GM12878 (cell line): Measurements from ENCODE around the gene BRAF. TPM values are rescaled to one million over a fixed set of nuclear protein-coding genes. Genes with fewer than 3 reads are reported as not detected.
A peak's percentile ranks its signal among the peaks of the same experiment; 100 is the strongest.

Experiments used
- ATF2 ChIP-seq: IDR thresholded peaks from 2 replicates; pipeline ENCODE4 v1.6.1; 2012; ENCODE audit warnings: low read length, inconsistent platforms
- ATF7 ChIP-seq: fragments of 450-650 bp; IDR thresholded peaks from 2 replicates; pipeline ENCODE4 v1.6.1; 2016; ENCODE audit warnings: low read depth, mild to moderate bottlenecking
- CTCF ChIP-seq, 3 experiments: IDR thresholded peaks in 2 of 3; conservative IDR thresholded peaks in 1 of 3; 2 replicates each; pipeline ENCODE4 v1.5.1; 2011; ENCODE audit warnings: low read depth in 3 of 3, low read length in 3 of 3, mild to moderate bottlenecking in 3 of 3, control low read depth in 2 of 3, moderate library complexity in 2 of 3, inconsistent platforms in 1 of 3, mixed read lengths in 1 of 3; ENCODE audit not compliant: control insufficient read depth in 2 of 3, insufficient read depth in 1 of 3; ENCODE audit errors: extremely low read depth in 1 of 3
- CUX1 ChIP-seq: IDR thresholded peaks from 2 replicates; pipeline ENCODE4 v1.6.1; 2012; ENCODE audit warnings: improper control_type of control experiment, low read depth, low read length; ENCODE audit not compliant: insufficient replicate concordance
- EGR1 ChIP-seq, 2 experiments: IDR thresholded peaks; 1 replicate in 1 of 2; 2 replicates in 1 of 2; pipeline ENCODE4 v1.6.1; 2011 to 2012; ENCODE audit warnings: low read depth in 2 of 2, low read length in 2 of 2, borderline replicate concordance in 1 of 2, mild to moderate bottlenecking in 1 of 2, moderate library complexity in 1 of 2
- IRF4 ChIP-seq: IDR thresholded peaks from 2 replicates; pipeline ENCODE4 v1.6.1; 2011; ENCODE audit warnings: low read depth, low read length
- LARP7 ChIP-seq: fragments of 450-650 bp; IDR thresholded peaks from 2 replicates; pipeline ENCODE4 v1.6.1; 2017; ENCODE audit warnings: mild to moderate bottlenecking
- MEF2A ChIP-seq: IDR thresholded peaks from 2 replicates; pipeline ENCODE4 v1.6.1; 2011; ENCODE audit warnings: low read depth, mild to moderate bottlenecking, low read length, moderate library complexity; ENCODE audit not compliant: insufficient read depth
- MEF2B ChIP-seq: fragments of 450-650 bp; IDR thresholded peaks from 2 replicates; pipeline ENCODE4 v1.6.1; 2018; ENCODE audit warnings: mild to moderate bottlenecking, moderate library complexity; ENCODE audit not compliant: partially characterized antibody, poor library complexity, severe bottlenecking
- NFIC ChIP-seq: IDR thresholded peaks from 2 replicates; pipeline ENCODE4 v1.6.1; 2012; ENCODE audit warnings: low read depth, mild to moderate bottlenecking, inconsistent platforms, low read length, moderate library complexity
- PKNOX1 ChIP-seq: fragments of 450-650 bp; IDR thresholded peaks from 2 replicates; pipeline ENCODE4 v1.6.1; 2016; ENCODE audit warnings: mild to moderate bottlenecking
- POLR2A ChIP-seq: IDR thresholded peaks from 2 replicates; pipeline ENCODE4 v1.6.1; 2011; ENCODE audit warnings: low read depth, mild to moderate bottlenecking, low read length
- RELB ChIP-seq: fragments of 450-650 bp; IDR thresholded peaks from 2 replicates; pipeline ENCODE4 v1.6.1; 2017; ENCODE audit warnings: low read depth, mild to moderate bottlenecking, moderate library complexity
- RUNX3 ChIP-seq: IDR thresholded peaks from 2 replicates; pipeline ENCODE4 v1.6.1; 2012; ENCODE audit warnings: low read length, inconsistent platforms
- SIX5 ChIP-seq: IDR thresholded peaks from 2 replicates; pipeline ENCODE4 v1.6.1; 2011; ENCODE audit warnings: mild to moderate bottlenecking, low read depth, low read length, moderate library complexity; ENCODE audit not compliant: severe bottlenecking
- TCF7 ChIP-seq: IDR thresholded peaks from 2 replicates; pipeline ENCODE4 v1.6.1; 2014; ENCODE audit warnings: antibody characterized with exemption, borderline replicate concordance
- ZSCAN29 ChIP-seq: fragments of 450-650 bp; IDR thresholded peaks from 2 replicates; pipeline ENCODE4 v1.6.1; 2017; ENCODE audit warnings: mild to moderate bottlenecking, moderate library complexity
- polyA plus RNA-seq, 11 experiments: library from polyadenylated mRNA; depleted of rRNA in 4 of 11; unstranded in 6 of 11; stranded (reverse) in 5 of 11; fragments of >200 nt; fragmentation: Nextera tagmentation in 4 of 11; fragmentation: Illumina TruSeq in 1 of 11; extraction: Ambion mirVana in 4 of 11; extraction: Trizol in 1 of 11; gene quantifications; 1 replicate in 1 of 11; 2 replicates in 10 of 11; pipeline versions ENCODE4 v1.2.1 to v1.2.3, GENCODE V29; 2011 to 2016; ENCODE audit warnings: inconsistent platforms in 2 of 11, missing spikeins in 2 of 11, low read depth in 1 of 11
- total RNA-seq, 4 experiments: library from RNA; depleted of rRNA in 3 of 4; stranded (reverse); fragments of >200 nt in 3 of 4; fragmentation: Illumina TruSeq in 1 of 4; extraction: Trizol in 1 of 4; gene quantifications; 2 replicates each; pipeline versions ENCODE4 v1.2.1 to v1.2.3, GENCODE V29; 2013 to 2021

Gene BRAF
- total and polyA plus RNA-seq, 10 of the 15 experiments (the other 5 are each of a cell fraction or from before 2014, with no cell fraction given) = 2.6 to 31.0 (median 10.6) TPM

- TF ChIP-seq SIX5 (peak; percentile 13), MEF2A (peak; percentile 91), CUX1 (peak; percentile 64), RUNX3 (peak; percentile 98), CTCF (IDR thresholded peaks at IDR 0.05 in 2 of 3, conservative IDR thresholded peaks at IDR 0.05 in 1 of 3; ENCODE audit: control insufficient read depth in 2 of 3, extremely low read depth in 1 of 3, insufficient read depth in 1 of 3, low read depth in 3 of 3, low read length in 3 of 3) (no peak), IRF4 (peak; percentile 64; the same call in 1 of the 2 replicates), LARP7 (no peak), EGR1 (IDR thresholded peaks at IDR 0.05; ENCODE audit: borderline replicate concordance in 1 of 2, low read depth in 2 of 2, low read length in 2 of 2) (no peak), TCF7 (peak; percentile 86), ATF2 (peak; percentile 81), ZSCAN29 (no peak), MEF2B (peak; percentile 81), NFIC (peak; percentile 91), RELB (peak; percentile 80), PKNOX1 (no peak), POLR2A (no peak), ATF7 (peak; percentile 44; the same call in 1 of the 2 replicates)
These were observed 48.0 kb downstream of the BRAF start (continued) for GRCh38 chr7:140876519-140877248.
